NCI-H2196 (cell line): ENCODE measurements around the gene TENM4.

ENCODE experiments used
- DNase-seq: peaks from one replicate; lab custom pipeline; 2025; ENCODE audit not compliant: unreplicated experiment; lab: John Stamatoyannopoulos, UW

TENM4 gene

GRCh38 chr11:79449040-79449439, 8.2 kb upstream of the TENM4 start:
- DNase-seq = no peak

- DNase-seq = no peak
Measured at GRCh38 chr11:79447038-79447786, 6.4 kb upstream of the TENM4 start.

GRCh38 chr11:79444923-79445322, 4.1 kb upstream of the TENM4 start:
- DNase-seq = no peak

GRCh38 chr11:79441461-79441875, 638 bp upstream of the TENM4 start:
- DNase-seq = no peak

GRCh38 chr11:79439886-79440570, 802 bp downstream of the TENM4 start:
- DNase-seq = no peak

GRCh38 chr11:79439410-79439885, 1.4 kb downstream of the TENM4 start:
- no peak for DNase-seq

- DNase-seq = no peak
Measured at GRCh38 chr11:79438631-79439409, 2.0 kb downstream of the TENM4 start.

- no peak for DNase-seq
Measured at GRCh38 chr11:79437981-79438630, 2.7 kb downstream of the TENM4 start.

- DNase-seq = no peak
Measured at GRCh38 chr11:79437278-79437980, 3.4 kb downstream of the TENM4 start.

GRCh38 chr11:79436919-79437277, 3.9 kb downstream of the TENM4 start:
- no peak for DNase-seq

- DNase-seq = no peak
Measured at GRCh38 chr11:79434283-79434682, 6.5 kb downstream of the TENM4 start.

- DNase-seq = no peak
Measured at GRCh38 chr11:79432138-79432537, 8.7 kb downstream of the TENM4 start.

- DNase-seq = no peak
Measured at GRCh38 chr11:79431535-79431934, 9.3 kb downstream of the TENM4 start.

GRCh38 chr11:79430280-79430679, 10.6 kb downstream of the TENM4 start:
- no peak for DNase-seq

- DNase-seq = no peak
Measured at GRCh38 chr11:79428406-79428805, 12.4 kb downstream of the TENM4 start.

- DNase-seq = no peak
Measured at GRCh38 chr11:79427611-79428327, 13.1 kb downstream of the TENM4 start.

- no peak for DNase-seq
Measured at GRCh38 chr11:79427126-79427525, 13.7 kb downstream of the TENM4 start.

GRCh38 chr11:79425463-79425862, 15.4 kb downstream of the TENM4 start:
- no peak for DNase-seq

- no peak for DNase-seq
Measured at GRCh38 chr11:79423736-79424135, 17.1 kb downstream of the TENM4 start.

GRCh38 chr11:79422866-79423265, 18.0 kb downstream of the TENM4 start:
- DNase-seq = no peak
